ENCODE data around the gene PYGB.
"Not testable (repeated sequence)": the region's sequence is repeated elsewhere in the genome, so short reads cannot be mapped to it uniquely, and the experiment has no call there.

The PYGB gene

DNA sequence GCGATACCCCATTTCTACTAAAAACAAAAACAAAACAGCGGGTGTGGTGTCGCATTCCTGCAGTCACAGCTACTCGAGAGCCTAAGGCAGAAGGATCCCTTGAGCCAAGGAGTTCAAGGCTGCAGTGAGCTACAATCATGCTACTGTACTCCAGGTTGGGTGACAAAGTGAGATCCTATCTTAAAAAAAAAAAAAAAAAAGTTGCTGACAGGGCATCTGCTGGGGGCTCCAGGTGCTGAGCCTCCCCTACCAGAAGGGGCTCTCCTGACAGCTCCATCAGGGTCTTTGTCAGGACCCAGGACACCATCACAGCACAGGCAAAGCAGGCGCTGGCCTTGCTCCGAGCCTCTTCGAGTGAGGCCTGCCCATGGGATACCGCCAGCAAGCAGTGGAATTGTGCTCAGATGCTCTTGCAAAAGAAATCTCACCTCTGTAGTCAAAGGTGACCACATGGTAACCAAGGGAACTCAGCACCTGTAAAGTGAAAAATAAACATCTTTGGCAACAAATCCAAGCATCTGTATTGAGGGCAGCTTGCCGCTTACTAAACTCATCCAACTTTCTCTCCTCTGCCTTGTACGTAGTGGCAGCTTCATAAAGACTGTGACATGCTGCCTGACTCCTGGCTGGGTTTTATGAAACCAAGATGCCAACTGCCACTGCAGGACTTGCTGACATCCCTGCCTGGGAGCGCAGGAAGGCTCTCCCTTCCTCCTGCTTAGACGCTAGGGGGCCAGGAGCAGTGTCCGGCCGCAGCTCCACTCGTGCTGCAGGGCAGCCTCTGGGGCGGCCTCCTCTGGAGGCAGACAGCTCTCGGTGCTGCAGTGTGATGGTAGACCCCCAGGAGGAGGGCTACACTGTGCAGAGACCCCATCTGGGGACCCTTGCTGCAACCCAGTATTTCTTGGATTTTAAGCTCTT lies 66.9 kb downstream of the PYGB start:
- FAIRE-seq: no peak

- FAIRE-seq: no peak
These were observed 67.7 kb downstream of the PYGB start for GRCh38 chr20:25315418-25316210.

DNA sequence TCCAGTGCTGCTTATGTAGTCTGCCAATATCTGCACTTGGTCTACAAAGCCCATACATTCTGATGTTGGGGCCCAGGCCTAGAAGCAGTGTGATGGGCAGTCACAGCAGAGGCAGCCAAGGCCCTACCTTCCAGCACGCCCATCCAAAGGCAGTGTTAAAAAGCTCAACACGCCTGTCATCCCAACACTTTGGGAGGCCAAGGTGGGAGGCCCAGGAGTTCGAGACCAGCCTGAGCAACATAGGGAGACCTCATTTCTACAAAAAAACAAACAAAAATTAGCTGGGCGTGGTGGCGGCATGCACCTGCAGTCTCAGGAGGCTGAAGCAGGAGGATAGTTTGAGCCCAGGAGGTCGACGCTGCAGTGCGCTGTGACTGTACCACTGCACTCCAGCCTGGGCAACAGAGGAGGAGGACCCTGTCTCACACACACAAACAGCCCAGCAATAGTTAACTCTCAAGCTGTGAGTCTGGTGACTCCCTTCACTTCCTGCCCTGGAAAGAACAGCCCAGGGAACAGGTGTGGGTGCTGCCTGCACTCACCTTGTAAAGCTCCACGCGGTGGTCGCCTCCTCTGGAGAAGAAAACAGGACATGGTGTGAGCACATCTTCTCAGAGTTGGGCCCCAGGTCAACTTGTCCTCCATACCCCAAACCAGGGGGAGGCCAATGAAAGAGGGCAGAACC lies 68.8 kb downstream of the PYGB start:
- FAIRE-seq: no peak

GRCh38 chr20:25317351-25318075 lies 69.6 kb downstream of the PYGB start:
- FAIRE-seq: no peak

DNA sequence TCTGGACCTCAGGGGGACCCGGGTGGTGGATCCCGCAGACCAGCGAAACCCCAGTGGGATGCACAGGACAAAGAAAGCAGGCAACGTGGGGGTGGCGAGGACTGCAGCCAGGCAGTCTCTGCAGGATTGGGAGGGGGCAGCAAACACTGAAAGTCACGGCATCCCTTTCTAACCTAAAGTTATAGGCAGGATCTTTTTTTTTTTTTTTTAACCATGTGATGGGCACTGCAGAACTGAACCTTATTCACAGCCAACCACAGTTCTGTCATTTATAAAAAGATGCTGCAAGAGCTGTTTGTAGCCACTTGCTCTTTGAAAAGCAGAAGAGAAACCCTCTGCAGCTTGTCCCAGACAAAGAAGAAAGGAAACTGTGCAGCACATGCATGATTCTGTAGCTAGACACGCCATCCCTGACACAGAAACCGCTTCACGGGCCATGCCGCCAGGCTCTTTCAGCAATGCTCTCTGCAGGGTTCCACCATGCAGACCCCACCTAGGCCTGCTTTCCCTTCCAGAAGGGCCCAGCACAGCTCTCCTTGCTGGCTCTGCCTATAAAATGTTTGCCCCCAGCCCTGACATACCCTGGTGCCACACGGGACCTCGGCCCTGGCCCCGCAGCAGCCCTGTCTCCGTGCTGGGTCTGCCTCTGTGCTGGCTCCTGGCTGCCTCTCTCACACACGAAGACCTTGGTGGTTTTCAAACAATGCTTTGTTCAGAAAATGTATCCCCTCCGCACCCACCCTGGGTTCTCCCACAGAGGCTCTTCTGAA lies 70.8 kb downstream of the PYGB start:
- no peak for FAIRE-seq

GRCh38 chr20:25319241-25320034 lies 71.6 kb downstream of the PYGB start:
- FAIRE-seq: no peak

GRCh38 chr20:25320035-25320800 lies 72.3 kb downstream of the PYGB start:
- no peak for FAIRE-seq

DNA sequence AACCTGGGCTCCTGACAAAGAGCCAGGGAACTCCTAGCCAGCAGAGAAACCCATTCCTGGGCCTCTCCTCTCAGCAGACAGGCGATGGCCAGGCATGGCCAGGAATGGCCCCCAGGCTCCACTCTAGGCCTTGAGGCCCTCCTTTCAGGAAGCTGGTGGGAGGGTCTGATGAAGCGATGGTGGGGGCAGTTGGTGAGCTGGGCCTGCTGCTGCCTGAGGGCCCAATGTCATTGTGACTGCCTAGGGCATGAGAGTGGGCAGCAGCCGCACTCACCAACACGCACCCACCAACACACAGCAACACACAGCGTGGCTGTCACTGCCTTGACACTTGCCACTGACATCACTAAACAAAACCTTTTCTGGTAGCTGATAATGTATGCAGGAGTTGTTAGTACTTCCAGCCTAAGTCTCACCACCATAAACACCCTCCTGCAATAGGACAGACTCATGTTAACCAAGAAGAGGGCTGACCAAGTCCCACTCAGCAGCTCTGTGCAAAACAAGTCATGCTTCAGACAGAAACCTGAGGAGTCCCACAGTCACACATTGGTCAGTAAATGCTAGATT lies 73.5 kb downstream of the PYGB start:
- no peak for FAIRE-seq

GRCh38 chr20:25321991-25322390 lies 74.1 kb downstream of the PYGB start:
- no peak for FAIRE-seq

DNA sequence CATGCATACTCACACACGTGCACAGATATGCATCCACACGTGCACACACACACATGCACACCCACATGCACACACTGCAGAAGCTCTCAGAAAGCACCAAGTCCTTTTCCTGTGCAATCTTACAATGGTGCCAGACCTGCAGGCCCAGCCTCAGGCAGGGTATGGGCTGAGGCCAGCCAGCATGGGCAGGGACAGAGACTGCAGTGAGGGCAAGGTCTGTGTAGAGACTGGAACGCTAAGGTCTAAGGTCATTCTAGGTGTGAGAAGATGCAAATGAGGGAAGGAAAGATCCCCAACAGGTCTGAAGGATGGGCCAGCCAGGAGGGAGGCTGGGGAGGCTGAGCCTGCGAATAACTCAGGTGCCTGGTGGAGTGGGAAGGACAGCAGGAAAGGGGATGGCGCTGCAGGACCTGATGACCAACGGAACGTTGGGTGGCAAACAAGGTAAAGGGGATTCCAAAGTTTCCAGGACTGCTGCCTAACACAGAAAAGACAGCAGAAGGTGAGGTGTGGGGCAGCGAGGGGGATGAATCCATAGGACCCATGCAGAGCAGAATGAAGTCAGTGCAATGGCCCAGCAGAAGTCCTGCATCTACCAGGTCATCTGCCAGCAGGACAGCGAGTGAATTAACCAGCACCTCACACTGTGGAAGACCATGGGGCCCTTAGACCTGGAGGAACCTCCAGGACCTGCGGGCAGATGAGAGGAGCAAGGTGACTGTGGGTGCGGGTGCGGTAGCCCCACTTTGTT lies 75.8 kb downstream of the PYGB start:
- no peak for FAIRE-seq

DNA sequence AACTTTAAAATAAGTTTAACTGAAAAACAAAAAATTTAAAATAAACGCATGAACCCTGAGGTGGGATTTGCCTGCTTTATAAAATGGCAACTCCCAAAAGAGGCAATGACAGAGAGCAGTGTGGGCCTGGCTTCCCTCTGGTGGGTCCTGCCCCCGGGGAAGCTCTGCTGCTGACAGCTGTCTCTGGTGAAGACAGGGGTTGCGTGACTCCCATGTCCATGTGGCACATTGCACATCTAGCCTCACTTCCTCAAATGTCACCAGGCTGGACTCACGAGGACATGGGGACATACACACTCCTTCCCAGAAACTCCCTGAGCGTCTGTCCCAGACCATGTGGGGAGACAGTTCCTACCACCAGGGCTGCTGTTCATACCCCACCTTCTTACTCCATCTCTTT lies 76.5 kb downstream of the PYGB start:
- FAIRE-seq: no peak

DNA sequence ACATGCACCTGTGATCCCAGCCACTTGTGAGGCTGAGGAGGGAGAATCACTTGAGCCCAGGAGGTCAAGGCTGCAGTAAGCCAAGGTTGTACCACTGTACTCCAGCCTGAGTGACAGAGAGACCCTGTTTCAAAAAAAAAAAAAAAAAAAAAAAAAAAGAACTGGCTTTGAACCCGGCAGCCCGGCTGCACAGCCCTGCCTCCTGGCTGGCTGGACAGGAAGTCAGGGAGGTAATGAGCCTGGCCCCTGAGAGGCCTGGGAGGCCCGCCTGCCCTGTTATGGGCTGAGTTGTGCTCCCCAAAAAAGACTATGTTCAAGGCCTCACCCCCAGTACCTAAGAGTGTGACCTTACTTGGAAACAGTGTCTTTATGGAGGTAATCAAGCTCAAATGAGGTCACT lies 77.2 kb downstream of the PYGB start:
- FAIRE-seq: no peak

- no peak for FAIRE-seq
These were observed 78.1 kb downstream of the PYGB start for GRCh38 chr20:25325997-25326396.

GRCh38 chr20:25327521-25328235 lies 79.8 kb downstream of the PYGB start:
- no peak for FAIRE-seq

DNA sequence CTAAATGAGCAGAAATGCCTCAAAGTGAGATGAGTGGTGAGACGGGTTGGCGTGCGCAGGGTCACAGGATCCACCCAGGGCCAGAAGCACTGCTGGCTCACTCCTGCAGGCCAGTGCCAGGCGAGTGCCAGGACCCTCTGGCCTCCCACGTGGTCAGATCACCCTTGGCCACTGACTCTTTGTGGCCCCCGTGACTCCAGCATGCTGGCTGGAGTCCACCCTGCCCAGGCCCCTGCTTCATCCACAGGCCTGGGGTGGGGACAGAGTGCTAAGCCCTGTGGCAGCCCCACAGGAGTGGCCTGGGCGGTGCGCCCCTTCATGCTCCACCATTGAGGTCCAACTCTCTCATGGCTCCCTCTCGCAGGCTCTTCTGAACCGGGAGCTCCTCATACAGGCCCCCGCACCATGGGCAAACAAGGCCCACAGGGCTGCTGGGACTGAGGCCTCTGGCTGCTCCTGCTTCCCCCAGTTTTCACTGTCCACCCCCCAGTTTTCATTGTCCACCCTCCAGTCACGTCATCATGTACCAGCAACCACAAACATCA lies 81.1 kb downstream of the PYGB start:
- FAIRE-seq: no peak

GRCh38 chr20:25334972-25335371 lies 87.1 kb downstream of the PYGB start:
- not testable (repeated sequence) for FAIRE-seq

DNA sequence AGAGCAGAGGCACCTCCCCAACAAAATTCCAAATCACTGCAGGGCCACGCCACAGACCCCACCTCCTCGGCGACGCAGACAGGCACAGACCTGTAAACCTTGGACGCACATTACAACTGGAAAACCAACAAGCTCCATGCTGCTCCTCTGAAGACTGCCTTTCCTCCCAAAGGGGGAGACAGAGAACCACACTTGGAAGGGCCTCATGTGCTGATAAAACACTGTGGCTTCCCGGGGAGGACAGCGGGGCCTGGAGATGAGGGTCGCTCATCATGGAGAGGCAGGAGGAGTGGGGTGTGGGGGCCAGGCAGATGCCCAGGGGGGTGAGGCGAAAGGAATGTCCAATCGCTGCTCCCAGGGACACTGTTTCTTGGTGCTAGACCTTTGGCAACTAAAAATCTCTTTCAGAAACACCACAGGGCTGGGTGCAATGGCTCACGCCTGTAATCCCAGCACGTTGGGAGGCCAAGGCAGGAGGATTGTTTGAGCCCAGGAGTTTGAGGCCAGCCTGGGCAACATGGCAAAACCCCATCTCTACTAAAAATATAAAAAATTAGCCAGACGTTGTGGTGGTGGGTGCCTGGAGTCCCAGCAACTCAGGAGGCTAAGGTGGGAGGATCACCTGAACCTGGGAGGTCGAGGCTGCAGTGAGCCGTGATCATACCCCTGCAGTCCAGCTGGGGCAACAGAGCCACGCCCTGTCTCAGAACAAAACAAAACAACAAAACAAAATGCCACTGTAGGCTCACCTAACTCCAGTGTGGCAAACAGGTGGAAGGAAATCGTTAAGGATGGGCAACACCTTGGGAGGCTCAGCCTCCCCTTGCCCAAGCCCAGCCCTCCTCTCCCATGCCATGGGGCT lies 88.9 kb downstream of the PYGB start:
- FAIRE-seq: no peak
